Cardiac fibroblast (primary cell): ENCODE results near the gene SDC1.
A peak's percentile ranks its signal among the peaks of the same experiment; 100 is the strongest.
"Not testable (repeated sequence)": the region's sequence is repeated elsewhere in the genome, so short reads cannot be mapped to it uniquely, and the experiment has no call there.

ENCODE experiments used
- DNase-seq, 2 donors: peaks; one replicate each; pipeline versions ENCODE4 v3.0.0 to v3.0.0-alpha.2; 2010; ENCODE audit warnings: low read depth in 2 of 2
- H3K4me3 ChIP-seq, 2 donors: replicated peaks in 1 of 2; 1 replicate in 1 of 2; 2 replicates in 1 of 2; pipeline ENCODE4 v1.5.1; 2011; ENCODE audit warnings: low read depth in 2 of 2, low read length in 2 of 2, mild to moderate bottlenecking in 2 of 2, moderate library complexity in 1 of 2
- CTCF ChIP-seq: IDR thresholded peaks from one replicate; pipeline ENCODE4 v1.5.1; 2011; ENCODE audit warnings: low read depth, mild to moderate bottlenecking, low read length, inconsistent platforms

The SDC1 gene, protein sequence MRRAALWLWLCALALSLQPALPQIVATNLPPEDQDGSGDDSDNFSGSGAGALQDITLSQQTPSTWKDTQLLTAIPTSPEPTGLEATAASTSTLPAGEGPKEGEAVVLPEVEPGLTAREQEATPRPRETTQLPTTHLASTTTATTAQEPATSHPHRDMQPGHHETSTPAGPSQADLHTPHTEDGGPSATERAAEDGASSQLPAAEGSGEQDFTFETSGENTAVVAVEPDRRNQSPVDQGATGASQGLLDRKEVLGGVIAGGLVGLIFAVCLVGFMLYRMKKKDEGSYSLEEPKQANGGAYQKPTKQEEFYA

DNA sequence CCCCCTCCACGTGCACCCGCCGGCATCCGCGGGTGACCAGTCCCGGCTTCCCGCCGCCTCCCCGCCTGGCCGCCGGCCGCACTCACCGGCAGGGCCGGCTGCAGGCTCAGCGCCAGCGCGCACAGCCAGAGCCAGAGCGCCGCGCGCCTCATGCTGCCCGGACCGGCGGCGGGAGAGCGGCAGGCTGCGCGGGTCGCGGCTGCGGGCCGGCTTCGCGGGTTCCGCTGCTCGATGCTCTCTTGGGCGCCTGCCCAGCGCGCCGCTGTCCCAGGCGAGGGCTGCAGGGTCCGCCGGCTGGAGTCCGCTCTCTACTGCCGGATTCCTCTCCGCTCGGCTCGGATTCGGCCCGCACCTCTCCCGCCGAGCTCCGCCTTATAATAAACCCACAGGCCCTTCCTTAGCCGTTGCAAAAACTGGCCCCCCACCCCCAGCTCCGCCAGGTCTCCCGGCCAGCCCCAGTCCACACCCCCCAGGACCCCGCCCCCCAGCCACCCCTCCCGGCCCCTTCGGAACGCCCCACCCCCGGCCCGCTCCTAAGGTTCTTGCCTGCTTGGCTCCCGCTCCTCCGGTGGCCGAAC is at the start of gene SDC1:
Gene SDC1 (minus strand): TSS at position 415 of the 578 bp plus-strand sequence. CDS start 263 bp downstream, at position 152.
- H3K4me3 ChIP-seq: peak within 1 kb of the TSS; percentile 52 to 60
- no peak for TF ChIP-seq CTCF
- peak; percentile 46 to 48 for DNase-seq

DNA sequence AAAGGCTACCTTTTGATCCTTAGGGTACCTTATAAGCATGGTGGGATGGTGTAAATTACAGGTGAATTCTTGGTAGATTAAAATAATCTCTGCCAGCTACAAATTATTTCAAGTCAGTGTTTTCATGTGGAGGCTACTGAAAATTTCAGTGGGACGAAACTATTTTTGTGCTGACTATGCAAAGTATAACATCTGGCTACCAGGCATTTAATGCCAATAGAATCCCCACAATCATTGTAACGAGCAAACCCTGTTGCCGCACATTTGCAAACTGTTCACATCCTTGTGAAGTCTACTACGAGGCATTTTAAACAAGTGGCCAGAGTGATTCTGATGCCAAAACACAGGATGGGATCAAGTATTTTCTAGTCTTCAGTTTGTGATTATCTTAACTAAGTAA is 48.1 kb upstream of the SDC1 start:
- no peak overlapping the region for H3K4me3 ChIP-seq
- DNase-seq: no peak
- no peak for TF ChIP-seq CTCF

DNA sequence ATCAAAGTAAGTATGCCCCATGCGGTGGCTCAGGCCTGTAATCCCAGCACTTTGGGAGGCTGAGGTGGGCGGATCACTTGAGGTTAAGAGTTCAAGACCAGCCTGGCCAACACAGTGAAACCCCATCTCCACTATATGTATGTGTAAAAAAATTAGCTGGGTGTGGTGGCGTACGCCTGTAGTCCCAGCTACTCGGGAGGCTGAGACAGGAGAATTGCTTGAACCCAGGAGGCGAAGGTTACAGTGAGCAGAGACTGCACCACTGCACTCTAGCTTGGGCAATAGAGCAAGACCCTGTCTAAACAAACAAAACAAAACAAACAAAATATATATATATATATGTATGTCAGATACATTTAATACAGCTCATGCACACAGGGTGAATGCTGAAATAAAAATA is 43.4 kb upstream of the SDC1 start:
- DNase-seq, H3K4me3 ChIP-seq: not testable (repeated sequence)

- no peak for DNase-seq
- TF ChIP-seq CTCF: no peak
- H3K4me3 ChIP-seq: no peak overlapping the region
Measured at GRCh38 chr2:20267529-20267928, 42.6 kb upstream of the SDC1 start.

GRCh38 chr2:20264629-20265028 is 39.7 kb upstream of the SDC1 start:
- DNase-seq: no peak
- no peak for TF ChIP-seq CTCF
- H3K4me3 ChIP-seq: no peak overlapping the region

DNA sequence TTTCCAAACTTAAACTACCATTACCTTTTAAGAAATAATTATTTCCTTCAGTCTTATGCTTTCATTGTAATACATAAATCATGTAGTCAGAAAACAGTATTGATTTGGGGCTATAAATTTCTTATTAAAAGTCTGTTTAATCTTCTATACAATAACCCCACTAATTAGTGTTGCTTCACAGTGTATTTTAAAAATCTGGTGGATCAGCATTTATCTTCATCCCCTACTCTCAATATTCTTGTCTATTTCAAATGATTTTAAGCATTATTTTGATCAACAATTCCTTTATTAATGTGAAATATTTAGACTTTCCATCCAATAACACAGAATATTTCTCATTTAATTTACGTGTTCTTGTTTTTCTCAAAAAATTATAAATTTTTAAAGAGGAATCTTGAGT is 32.5 kb upstream of the SDC1 start:
- DNase-seq: no peak
- no peak overlapping the region for H3K4me3 ChIP-seq
- TF ChIP-seq CTCF: no peak

DNA sequence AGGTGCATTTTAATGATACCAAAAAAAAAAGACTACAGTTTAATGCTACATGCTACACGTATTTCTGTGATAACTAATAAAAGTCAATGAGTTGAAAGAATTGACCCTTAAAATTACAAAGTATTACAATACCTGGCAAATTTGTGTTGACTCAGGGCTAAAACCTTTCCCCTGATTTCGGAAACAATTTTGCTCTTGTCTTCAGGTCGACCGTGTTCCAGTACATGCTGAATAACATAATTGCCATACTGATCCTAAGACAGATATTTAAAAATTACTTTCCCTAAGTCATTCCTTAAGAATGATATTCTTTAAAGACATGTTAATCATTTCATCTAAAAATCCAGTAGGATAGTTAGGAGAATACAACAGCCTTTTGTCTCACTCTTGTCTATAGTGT is 29.8 kb upstream of the SDC1 start:
- TF ChIP-seq CTCF: no peak
- no peak for DNase-seq
- H3K4me3 ChIP-seq: no peak overlapping the region
